OCI-LY1 (cell line): Measurements from ENCODE around the gene EML2.

ENCODE experiments used
- CTCF ChIP-seq: fragments of 200-600 bp; sonication (generic), shearing (Covaris generic); IDR thresholded peaks from 2 replicates; pipeline ENCODE4 v1.5.1; 2017; ENCODE audit warnings: mild to moderate bottlenecking, antibody characterized with exemption, low read length, moderate library complexity, mixed read lengths
- EZH2 ChIP-seq: fragments of 200-600 bp; sonication (generic), shearing (Covaris generic); IDR thresholded peaks from 2 replicates; pipeline ENCODE4 v1.8.0; 2017; ENCODE audit warnings: borderline replicate concordance, mixed run types, mild to moderate bottlenecking, antibody characterized with exemption, low read length, moderate library complexity, mixed read lengths

- TF ChIP-seq CTCF (no peak), EZH2 (no peak)
These were observed 51.3 kb downstream of the EML2 start for GRCh38 chr19:45587873-45588272.
